Activated T-cell treated with anti-CD3 and anti-CD28 coated beads, Interleukin-2, amount 50 U/mL, for 1 hour (primary cell): ENCODE results near the gene LDB3.

Experiments
- DNase-seq: peaks from one replicate; pipeline ENCODE4 v3.0.0-alpha.2; 2020

LDB3 gene

DNA sequence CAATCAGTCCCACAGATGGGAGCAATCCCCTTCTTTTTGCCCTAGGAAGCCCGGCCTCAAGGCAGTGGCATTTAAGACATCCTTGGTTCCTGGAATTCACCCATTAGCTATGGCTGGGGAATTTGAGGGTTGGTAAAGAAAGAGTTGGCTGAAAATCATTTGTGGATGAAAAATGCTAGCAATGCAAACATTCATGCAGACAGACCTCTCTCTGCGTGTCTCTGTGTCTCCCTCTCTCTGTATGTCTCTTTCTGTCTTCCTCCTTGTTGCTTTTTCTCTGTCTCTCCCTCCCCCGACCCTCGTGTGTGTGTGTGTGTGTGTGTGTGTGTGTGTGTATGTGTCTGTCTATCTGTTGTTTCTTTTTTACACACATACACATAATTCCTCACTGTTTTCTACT lies 19.4 kb downstream of the LDB3 start:
- no peak for DNase-seq

DNA sequence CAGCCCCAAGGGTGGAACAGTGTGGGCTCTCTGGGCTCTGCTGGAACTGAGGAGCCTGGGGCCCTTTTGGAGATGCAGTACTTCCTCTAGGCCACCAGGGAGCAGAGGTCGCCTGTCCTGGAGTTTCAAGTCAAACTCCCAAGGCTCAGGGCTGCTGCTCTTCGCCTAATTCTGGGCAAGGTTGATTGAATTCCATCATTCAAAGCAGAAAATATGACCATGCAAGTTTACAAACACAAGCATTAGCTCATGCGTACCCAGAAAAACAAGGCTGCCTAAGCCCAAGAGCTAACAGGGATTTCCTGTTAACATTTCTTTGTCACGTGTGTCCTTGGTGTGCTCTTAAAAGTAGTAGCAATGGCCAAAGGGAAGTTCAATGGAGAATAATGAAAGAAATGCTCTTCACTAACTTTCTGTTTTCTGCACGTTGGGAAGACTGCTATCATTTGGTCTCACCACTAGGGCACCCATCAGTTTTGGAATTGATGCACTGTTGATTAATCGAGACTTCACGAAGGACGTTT lies 20.1 kb downstream of the LDB3 start:
- DNase-seq: peak; percentile 45

DNA sequence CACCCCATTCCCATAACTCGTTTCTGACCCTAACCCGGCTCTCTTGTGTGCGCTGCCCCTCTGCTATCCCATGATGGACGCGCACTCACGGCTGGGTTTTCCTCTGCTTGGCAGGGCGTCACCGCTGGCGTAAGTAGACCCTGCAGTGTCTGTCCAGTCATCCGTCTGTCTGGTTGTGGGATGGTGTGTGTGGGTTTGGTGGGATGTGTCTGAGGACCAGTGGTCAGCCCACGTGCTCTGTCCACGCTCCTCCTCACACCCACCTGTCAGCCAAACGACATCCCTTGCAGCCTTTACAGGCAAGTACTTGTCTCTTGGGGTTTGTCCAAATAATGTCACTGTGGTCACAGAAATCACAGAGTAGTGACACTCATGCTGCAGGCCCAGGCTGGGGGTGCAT lies 20.8 kb downstream of the LDB3 start:
- DNase-seq: no peak

DNA sequence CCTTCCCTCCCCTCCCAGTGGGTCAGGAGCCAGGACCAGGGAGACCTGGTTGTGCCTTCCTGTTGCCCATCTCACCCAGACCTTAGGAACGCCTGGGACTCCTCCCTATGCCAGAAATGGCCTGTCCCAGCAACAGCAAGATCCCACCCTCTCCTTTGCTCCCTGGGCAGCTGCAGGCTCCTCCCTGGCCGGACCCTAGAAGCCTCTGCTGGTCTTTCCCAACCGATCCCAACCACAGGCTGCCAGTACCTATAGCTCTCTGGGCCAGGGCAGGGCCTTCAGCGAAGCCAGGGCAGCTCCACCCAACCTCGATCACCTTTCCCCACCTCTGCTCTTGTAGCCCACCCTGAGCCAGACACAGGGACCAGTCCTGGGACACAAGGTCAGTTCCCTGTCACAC lies 21.9 kb downstream of the LDB3 start:
- no peak for DNase-seq

DNA sequence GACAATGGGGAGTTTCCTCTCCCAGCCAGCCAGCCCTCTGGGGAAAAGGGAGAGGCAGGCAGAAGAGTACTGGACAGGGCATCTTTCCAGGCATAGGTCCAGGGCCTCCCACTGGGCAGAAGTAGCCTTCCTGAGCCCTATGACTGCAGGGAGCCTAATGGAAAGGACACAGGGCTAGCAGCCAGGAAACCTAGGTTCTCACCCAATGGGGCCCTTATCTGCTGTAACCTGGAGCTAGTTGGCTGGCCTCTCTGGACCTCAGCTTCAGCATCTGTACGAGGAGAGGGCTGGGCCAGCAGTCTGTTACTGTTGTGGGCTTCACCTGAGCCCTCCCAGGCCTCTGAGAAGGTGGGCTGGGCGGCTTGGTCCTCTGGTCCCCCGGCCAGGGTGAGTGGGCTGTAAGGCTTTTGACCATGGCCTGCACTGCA lies 22.4 kb downstream of the LDB3 start:
- no peak for DNase-seq

DNA sequence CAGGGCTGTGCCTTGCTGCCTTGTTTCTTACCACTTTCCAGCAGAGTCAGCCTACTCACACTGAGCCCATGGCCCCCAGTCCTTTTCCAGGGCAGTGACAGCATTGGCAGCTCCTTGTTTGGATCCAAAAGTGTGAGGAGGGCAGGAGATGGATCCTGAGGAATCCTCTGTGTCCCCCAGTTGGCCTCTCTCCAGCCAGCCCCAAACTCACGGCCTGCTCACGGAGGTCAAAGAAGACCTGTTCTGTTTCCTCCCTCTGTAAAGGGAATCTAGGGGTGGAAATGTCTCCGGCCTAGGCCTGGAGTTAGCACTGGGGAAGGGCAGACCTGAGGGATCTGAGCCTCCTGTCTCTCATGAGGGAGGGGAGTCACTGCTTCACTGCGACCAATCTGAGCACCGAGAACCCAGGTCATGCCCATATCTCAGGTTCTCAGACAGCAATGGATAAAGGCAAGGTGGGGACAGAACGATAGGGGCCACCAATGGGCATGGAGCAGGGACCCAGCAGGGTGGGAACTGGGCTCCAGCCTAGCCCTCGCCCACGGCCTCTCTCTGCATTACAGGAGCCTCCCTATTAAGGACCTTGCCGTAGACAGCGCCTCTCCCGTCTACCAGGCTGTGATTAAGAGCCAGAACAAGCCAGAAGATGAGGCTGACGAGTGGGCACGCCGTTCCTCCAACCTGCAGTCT lies 23.2 kb downstream of the LDB3 start:
- DNase-seq: no peak

DNA sequence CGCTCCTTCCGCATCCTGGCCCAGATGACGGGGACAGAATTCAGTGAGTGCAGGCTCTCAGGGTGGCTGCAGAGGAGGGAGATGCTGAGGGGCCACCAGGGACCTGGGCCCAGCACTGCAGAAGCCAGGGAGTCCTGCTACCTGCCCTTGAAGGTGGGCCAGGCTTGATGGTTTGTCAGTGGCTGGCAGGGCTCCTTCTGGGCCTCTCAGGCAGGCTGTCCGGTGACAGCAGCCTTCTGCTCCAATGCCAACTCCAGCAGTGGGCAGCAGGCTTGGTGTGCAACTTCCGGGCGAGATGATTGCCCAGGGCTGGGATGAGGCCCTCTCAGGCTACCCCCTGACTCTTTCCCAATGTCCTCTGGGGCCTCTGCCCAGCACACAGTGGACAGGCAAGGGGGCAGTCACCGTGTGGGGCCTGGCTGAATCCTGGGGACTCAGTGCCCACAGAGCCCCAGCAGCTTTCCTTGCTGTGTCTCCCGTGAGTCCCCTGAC lies 23.8 kb downstream of the LDB3 start:
- DNase-seq: no peak

DNA sequence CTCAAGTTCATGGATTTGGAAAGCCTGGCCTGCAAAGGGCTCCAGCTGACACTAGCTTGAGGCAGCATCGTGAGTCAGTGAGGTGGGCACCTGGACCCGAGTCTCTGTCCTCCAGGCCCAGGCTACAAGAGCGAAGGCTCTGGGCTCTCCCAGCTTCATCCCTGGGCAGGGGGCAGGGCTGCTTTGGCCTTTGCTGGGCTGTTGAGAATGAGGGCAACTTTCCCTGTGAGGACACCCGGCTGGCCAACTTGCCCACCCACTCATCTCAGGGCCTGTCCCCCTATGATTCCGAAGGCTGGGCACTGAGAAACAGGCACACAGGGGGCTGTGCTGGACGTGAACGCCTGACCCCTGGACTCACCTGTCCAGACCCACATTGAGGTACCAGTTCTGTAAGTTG lies 24.4 kb downstream of the LDB3 start:
- no peak for DNase-seq

DNA sequence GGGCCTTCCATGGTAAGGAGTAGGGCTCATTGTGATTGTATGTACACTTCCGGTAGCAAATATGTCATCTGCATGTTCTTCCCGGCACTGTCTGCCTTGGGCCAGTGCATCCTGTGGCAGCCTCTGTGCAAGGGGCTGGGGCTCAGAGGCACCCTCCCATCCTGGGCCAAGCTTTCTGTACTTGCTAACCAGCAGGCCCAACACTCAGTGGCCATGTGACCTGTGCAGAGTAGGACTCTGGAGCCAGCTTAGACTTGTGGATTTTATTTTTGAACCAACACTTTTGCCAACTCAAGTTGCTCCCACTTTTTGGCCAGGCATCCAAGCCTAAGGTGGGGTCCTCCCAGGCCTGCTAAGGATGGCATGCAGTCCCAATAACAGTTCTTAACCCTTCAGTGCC lies 25.0 kb downstream of the LDB3 start:
- DNase-seq: no peak

DNA sequence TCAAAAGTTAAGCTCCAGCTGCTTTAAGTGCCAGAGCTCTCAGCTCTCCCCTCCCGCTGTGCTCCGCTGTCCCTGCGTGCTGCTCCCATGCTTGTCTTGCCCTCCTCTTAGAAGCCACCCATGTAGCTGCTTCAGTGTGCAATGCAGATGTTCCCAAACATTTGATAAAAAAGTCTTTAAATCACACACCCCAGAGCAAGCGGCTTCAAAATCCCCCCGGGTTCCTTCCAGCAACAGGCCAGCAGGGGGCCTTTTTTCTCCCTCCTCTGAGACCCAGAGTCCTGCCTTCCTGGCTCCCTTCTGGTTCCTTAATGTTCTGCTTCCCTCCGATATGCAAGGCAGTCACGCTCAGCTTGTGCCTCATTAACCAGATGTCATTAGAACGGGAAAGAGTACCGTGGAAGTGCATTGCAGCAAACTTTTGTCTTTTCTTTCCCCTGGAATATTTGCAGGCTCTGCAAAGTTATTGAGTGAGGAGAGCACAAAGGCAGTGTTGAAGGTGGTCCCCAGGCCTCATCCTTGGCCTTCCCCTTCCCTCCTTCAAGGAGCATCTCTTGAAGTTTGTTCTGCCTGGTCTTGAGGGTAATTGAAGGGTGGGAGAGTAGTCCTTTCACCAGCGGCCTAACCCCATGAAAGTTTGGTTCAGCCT lies 25.5 kb downstream of the LDB3 start:
- DNase-seq: peak; percentile 41

DNA sequence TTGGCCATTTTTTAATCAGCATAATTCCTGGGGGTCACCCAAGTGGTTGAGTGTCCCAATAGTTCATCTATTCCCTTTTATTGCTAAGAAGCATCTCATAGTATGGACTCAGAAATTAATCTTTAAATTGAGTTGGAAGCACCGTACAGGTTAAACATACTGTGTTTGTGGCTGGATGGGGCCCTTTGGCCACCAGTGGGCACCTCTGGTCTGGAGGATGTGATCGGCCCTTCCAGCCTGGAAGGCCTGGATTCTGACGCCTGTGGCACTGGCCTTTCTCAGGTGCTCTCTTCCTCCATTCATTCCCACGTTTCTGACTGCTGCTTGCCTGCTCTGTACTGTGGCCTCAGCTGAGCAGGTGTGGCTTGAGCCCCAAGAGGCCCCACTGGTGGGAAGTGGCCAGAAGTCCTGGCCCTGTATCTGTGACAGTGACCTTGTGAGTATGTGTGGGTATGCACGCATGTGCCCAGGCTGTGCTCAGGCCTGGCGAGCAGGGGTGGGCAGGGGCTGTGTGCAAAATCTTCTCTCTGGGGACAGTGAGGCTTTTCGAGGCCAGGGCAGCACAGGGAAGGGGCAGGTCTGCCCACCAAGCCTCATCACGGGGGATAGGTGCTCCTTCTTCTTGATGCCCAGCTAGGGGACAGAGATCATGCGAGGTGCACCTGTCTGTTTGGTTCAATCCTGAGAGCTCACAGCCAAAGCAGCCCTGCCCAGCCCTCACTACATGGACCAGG lies 30.1 kb downstream of the LDB3 start:
- DNase-seq: no peak

DNA sequence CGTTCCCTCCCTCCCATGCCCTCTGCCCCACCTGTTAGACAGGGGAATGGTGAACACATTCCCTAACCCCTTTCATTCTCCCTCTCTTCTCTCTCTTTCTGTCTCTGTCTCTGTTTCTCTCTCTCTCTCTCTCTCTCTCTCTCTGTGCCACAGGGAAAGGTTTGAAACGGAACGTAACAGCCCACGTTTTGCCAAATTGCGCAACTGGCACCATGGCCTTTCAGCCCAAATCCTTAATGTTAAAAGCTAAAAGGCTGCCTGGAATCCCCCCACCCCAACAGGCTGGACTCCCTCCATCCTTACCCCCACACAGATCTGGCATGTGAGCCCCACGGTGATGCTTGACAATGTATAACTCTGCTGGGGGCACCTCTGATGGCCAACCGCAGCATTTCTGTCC lies 30.8 kb downstream of the LDB3 start:
- DNase-seq: no peak

DNA sequence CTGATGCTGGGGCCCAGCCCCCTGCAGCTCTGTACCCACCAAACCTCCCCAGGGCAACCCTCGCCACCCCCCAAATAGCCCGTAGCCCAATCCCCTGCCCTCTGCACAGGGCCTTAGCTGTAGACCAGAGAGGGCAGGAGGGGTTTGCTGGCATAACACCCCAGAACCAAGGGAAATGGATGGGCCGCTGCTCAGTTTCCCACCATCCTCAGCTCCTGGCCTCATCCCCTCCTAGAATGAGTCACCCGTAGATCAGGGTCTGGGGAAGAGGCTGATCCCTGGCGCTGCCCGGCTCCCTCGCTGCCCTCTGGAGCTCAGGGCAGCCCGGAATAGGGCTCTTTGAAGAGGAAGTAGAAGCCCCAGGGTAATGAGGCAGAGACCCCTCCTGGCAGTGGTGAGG lies 31.2 kb downstream of the LDB3 start:
- DNase-seq: no peak

DNA sequence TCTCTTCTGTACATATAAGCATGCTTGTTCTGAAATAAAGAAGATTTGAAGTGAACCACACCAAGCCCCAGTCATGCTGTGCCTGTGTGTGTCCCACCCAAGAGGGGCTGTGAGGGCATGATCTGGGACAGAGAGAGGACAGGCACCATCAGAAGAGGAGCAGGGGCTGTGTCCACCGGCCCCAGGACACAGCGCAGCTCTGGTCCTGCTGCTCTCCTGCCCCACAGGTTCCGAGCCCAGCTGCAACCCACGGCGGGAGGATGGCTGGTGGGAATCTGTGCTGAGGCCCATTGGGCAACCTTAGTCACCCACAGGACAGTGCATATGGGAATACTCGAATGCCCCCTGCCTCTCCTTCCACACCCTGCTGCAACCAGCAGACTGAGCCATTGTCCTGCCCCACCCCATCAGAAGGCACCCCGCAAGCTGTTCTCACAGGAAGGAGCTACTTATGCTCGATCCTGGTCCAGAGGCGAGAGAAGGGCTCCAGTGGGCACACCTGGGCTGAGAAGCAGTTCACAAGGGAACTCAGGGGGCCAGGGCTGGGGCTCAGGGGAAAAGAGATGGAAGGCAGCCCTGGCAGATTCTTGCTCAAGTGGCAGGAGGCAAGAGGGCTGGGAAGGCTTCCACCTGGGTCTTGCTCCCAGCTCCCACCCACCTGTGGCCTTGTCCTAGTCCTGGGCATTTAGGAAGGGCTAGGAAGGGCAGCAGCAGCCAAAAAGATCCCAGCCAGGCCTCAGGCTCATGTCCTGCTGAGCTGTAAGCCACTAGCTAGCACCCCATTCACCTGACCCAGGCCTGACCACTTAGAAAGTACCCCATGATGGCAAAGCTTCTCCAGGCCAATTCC lies 31.9 kb downstream of the LDB3 start:
- no peak for DNase-seq

DNA sequence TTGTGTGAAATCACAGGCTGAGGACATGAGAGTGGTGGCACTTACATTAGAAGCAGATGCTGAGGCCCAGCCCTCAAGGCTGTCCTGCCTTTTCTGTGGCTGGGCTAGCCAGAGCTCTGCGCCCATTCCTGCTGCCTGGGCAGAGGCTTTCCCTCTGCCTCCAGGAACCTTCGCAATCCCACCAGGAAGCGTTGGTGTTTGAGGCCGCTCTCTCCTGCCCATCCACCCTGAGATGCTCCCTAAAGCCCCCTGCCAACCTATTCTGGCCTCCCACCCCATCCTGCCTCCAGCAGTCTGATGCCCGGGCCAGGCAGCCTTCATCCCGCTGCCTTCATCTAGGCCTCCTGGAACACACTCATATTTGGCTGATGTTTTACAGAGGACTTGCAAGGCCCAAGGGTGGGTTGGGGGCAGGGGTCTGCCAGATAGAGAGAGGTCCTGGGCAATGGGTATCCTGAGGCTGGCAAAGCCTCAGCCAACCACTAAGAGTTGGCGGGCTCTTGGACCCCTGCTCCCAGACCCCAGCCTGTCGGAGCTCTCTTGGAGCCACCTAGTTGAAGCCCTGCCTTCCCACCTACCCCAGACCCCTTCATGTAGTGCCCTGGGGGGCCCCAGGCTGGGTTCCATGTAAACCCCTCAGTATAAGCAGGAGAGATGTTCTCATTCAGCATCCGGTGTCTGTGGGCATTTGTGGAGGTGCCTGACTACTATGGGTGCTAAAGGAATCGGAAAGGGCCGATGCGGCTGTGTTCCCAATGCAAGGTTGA lies 32.7 kb downstream of the LDB3 start:
- DNase-seq: no peak

DNA sequence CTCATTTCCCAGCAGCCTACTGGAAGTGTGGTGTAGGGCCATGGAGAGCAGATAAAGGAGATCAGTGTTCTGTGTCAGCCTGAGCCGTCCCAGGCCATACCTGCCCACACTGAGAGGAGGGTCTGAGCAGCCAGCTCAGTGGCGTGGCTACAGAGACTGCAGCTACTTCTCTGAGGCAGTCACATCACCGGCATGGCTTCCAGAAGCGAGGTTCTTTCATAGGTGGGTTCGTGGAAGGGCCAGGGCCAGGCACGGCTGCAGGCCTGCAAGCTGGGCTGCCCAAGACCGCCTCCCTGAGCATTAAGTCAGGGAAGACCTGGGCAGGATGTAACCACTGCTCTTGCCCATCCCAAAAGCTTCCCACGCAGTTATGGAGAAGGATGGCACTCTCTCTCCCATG lies 34.9 kb downstream of the LDB3 start:
- DNase-seq: no peak

DNA sequence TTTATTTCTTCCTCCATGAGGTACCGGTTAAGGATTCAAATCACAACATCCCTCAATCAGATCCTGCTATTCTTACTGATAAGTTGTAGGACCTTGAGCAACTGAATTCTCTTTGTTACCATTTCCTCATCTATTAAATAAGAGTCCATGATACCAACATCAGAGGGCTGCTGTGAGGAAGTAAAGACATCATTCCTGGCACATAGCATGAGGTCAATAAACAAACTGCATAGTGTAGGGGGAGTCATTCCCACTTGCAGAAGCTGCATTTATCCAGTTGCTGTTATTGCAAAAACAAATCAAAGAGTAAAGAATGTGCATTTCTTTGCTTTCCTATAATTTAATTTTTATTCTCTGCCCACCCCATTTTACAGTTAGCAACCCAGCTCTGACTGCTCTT lies 36.8 kb downstream of the LDB3 start:
- no peak for DNase-seq

DNA sequence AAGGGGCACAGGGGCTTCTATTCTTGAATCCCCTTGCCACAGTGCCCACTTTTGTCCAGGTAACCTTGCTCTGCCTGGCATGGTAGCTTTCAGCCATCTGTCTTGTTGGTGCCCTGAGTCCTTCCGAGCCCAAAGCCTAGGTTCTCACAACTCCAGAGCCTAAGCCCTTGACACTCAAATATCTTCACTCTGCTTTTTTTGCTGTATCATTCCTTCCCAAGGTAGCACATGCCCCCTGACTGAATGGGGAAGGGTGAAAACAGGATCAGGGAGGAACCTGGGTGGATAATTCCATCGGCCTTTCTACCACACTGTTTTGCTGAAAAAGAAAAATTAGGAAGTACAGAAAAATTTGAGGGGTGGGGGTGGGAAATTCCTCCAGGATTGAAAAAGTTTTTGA lies 37.6 kb downstream of the LDB3 start:
- DNase-seq: no peak

DNA sequence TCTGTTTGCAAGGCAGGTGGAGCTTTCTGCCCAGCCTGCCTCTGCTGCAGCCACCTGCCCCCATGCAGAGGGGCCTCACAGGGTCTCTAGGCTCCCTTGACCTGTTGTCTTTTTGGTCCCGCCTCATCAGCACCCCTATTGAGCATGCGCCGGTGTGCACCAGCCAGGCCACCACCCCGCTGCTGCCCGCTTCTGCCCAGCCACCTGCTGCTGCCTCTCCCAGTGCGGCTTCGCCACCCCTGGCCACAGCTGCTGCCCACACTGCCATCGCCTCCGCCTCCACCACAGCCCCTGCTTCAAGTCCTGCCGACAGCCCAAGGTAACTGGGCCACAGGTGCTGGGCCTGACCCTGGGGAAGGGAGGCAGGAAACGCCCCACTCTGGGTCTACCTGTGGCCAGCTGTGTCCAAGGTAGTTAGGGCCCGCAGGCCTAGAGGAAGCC lies 38.1 kb downstream of the LDB3 start:
- DNase-seq: no peak

DNA sequence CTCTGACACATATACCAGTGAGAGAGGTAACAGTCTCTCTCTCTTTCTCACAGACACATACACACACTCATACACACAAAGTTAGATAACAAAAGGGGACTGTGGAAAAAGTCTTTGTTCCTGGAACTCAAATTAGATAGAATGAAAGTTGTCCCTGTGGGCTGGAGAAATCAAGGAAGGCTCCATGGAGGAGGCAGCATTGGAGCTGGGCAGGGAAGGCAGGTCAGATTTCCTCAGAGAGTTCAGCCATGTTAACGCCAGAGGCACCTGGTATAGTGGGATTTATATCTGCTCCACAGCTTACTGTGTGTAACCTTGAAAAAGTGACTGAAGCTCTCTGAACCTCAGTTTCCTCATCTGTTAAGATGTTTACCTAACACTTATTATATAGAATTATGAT lies 38.7 kb downstream of the LDB3 start:
- no peak for DNase-seq

DNA sequence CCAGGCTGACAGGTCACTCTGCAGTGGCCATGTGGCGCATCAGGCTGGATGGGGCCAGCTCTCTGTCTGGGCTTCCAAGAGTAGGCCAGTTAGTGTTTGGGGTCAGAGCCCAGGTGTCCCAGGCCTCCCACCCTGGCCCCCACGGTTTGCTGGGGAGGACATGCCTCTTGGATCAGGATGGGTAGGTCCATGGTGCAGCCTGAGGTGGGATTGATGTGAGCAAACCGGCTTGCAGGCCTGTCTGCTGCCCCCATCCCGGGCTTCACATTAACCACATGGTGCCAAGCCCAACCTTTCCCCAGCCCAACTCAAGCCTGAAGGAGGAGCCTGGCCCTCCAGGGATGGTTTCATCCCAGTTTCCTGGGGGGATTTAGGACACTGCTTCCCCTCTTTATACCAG lies 39.2 kb downstream of the LDB3 start:
- DNase-seq: no peak
